IPS DF 6.9 (cell line): ENCODE measurements around the gene NTM.

ENCODE experiments used
- DNase-seq: peaks from one replicate; pipeline ENCODE4 v3.0.0-alpha.2; 2013; ENCODE audit warnings: low read depth, low spot score
- H3K27ac ChIP-seq: one replicate; pipeline ENCODE4 v1.5.1; 2013; ENCODE audit warnings: low read length, control low read depth
- H3K27me3 ChIP-seq: 2 replicates; pipeline ENCODE4 v1.6.1; 2013; ENCODE audit warnings: mild to moderate bottlenecking, low read length; ENCODE audit not compliant: control insufficient read depth, insufficient read depth
- H3K36me3 ChIP-seq: 2 replicates; pipeline ENCODE4 v1.6.1; 2013; ENCODE audit warnings: low read length; ENCODE audit not compliant: control insufficient read depth, insufficient read depth
- H3K4me1 ChIP-seq: 2 replicates; pipeline ENCODE4 v1.6.1; 2013; ENCODE audit warnings: low read length; ENCODE audit not compliant: control insufficient read depth, insufficient read depth
- H3K4me3 ChIP-seq: 2 replicates; pipeline ENCODE4 v1.5.1; 2013; ENCODE audit warnings: mild to moderate bottlenecking, low read length
- H3K9me3 ChIP-seq: 2 replicates; pipeline ENCODE4 v1.6.1; 2013; ENCODE audit warnings: low read length, inconsistent platforms; ENCODE audit not compliant: control insufficient read depth, insufficient read depth
- WGBS: extraction: QIAGEN DNeasy Blood & Tissue Kit; methylation state at CpG from one replicate; pipeline ENCODE4 v1.1.7; 2013; ENCODE audit warnings: mixed read lengths, missing lambda C conversion rate; ENCODE audit not compliant: insufficient read length, insufficient coverage; 5-methylcytosine and 5-hydroxymethylcytosine counted together

The NTM gene

DNA sequence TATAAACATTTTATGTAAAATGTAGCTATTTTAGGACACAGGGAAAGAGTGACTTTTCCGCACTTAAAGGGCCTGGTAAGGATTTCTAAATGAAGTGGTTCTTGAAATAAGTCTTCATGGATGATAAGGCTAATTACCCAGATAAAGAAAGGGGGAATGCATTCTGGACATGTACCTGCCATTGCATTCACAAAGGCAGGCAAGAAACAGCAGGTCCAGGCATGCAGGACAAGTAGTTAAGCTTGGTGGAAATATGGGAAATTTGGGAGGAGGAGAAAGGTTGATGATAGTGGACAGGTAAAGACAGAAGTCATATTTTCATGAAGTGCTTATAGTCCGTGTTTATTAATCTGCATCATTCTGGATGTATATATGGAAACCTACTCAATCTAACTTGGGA lies 621.2 kb downstream of the NTM start:
- H3K36me3 ChIP-seq: no peaks in the 10 kb centered on the region
- no peak overlapping the region for H3K4me3 ChIP-seq
- no peak for DNase-seq
- H3K4me1 ChIP-seq: no peaks in the 10 kb centered on the region
- no peaks in the 10 kb centered on the region for H3K27me3 ChIP-seq
- WGBS: no CpG with 5 or more reads among the region's 2 CpGs
- no peak overlapping the region for H3K27ac ChIP-seq
- no peaks in the 10 kb centered on the region; the same call in 1 of the 2 replicates for H3K9me3 ChIP-seq

DNA sequence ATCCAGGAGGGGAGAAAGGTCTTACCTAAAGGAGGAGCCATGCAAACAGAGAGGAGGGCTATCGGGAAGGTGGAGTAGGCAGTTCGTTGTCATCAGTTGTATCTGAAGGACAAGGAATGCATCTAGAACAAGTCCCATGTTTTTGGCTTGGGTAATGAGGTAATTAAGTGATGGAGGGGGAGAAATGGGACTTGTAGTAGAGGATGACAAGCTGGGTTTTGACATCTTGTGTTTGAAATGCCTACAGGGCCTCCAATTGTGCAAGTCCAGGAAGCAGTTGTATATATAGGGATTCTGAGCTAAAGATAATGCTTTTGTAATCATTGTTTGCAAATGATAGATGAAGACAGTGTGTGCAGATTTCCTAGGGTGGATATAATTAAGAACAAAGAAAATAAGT lies 622.8 kb downstream of the NTM start:
- no peaks in the 10 kb centered on the region; the same call in 1 of the 2 replicates for H3K9me3 ChIP-seq
- no peaks in the 10 kb centered on the region for H3K27me3 ChIP-seq
- WGBS: no CpG with 5 or more reads among the region's 2 CpGs
- no peak for DNase-seq
- no peaks in the 10 kb centered on the region for H3K4me1 ChIP-seq
- H3K27ac ChIP-seq: no peak overlapping the region
- no peak overlapping the region for H3K4me3 ChIP-seq
- H3K36me3 ChIP-seq: no peaks in the 10 kb centered on the region

DNA sequence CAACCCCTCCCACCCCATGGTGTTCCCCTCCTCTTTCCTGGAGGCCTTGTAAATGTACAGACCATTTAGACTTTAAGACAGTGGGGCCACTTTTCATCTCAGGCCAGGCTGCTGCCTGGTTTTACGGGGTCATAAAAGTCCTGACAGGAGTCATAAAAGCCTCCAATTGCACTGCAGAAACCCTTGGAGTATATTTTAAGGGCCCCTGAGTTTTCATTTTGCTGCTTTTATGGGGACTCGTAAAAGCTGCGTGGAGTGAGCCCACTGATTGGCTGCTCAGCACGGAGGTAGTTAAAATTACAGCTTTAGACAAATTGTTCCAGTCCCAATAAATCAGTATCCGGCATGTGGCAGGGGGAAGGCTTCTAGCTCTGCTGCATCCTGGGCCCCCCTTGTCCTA lies 627.6 kb downstream of the NTM start:
- WGBS: no CpG with 5 or more reads among the region's 5 CpGs
- no peaks in the 10 kb centered on the region for H3K27me3 ChIP-seq
- H3K4me3 ChIP-seq: no peak overlapping the region
- no peaks in the 10 kb centered on the region; the same call in 1 of the 2 replicates for H3K9me3 ChIP-seq
- H3K27ac ChIP-seq: no peak overlapping the region
- DNase-seq: no peak
- no peaks in the 10 kb centered on the region for H3K36me3 ChIP-seq
- H3K4me1 ChIP-seq: no peaks in the 10 kb centered on the region

DNA sequence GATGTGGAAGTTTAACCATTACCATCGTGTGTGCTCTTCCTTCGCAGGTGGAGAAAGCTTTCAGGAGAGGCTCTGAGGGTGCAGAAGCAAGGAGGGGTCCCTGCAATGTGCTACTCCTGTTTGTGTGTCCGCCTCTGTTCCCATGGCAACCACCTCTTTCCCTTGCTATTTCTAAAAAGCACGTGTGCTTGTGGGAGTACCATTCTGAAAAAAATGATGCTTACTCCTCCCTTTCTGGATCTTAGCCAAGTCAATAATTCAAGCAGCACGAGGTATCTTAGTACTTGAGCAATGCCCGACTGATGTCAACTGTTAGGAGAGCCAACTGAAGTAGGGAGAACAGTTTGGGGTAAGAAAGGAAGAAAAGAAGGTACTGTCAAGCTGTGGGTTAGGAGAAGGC lies 628.7 kb downstream of the NTM start:
- Histone ChIP-seq H3K27me3 (no peaks in the 10 kb centered on the region), H3K9me3 (no peaks in the 10 kb centered on the region; the same call in 1 of the 2 replicates), H3K27ac (no peak overlapping the region), H3K4me1 (no peaks in the 10 kb centered on the region), H3K36me3 (no peaks in the 10 kb centered on the region), H3K4me3 (no peak overlapping the region)
- no CpG with 5 or more reads among the region's 6 CpGs for WGBS
- no peak for DNase-seq

DNA sequence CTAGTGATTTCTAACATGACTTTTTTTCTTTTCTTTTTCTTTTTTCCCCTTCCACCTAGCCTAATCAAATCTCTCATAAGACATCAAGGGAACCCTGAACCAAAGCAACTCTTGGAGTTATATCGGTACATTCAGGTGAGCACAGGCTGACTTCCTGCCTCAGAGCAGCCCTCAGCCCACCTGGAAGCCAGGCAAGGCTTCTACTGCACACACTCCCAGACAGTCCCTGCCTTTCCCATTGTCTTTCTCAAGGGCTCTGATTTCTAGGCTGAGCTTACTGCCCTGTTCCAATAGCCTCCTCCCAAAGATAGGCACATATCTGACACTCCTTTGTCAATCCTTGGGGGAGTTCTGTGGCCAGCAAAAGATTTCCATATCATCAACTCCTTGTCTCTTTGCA lies 629.5 kb downstream of the NTM start:
- Histone ChIP-seq H3K27ac (no peak overlapping the region), H3K4me1 (no peaks in the 10 kb centered on the region), H3K36me3 (no peaks in the 10 kb centered on the region), H3K9me3 (no peaks in the 10 kb centered on the region; the same call in 1 of the 2 replicates), H3K27me3 (no peaks in the 10 kb centered on the region), H3K4me3 (no peak overlapping the region)
- no CpG with 5 or more reads among the region's 1 CpG for WGBS
- DNase-seq: no peak

DNA sequence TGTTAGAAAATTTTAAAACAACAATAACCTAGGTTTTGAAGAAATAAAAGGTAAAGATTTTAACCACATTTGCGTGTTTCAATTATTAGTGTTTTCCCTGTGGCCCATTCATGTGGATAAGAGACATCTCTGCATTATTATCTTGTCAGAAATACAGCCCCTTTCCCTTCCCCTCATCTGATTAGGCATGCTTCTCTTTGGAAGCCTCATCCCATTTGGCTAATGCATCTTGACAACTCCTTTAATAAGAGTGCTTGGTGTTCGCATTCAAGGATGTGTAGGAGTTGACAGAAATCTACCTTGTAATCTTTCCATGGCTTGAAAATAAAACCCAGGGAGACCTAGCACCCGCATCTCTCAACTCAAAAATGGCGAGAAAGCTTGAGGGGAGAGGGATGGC lies 635.5 kb downstream of the NTM start:
- no peak overlapping the region for H3K4me3 ChIP-seq
- no peaks in the 10 kb centered on the region for H3K4me1 ChIP-seq
- WGBS: no CpG with 5 or more reads among the region's 4 CpGs
- no peak for DNase-seq
- no peak overlapping the region for H3K27ac ChIP-seq
- H3K27me3 ChIP-seq: peaks cover 1% of the 10 kb centered on the region; the same call in 1 of the 2 replicates
- no peaks in the 10 kb centered on the region for H3K9me3 ChIP-seq
- no peaks in the 10 kb centered on the region for H3K36me3 ChIP-seq

DNA sequence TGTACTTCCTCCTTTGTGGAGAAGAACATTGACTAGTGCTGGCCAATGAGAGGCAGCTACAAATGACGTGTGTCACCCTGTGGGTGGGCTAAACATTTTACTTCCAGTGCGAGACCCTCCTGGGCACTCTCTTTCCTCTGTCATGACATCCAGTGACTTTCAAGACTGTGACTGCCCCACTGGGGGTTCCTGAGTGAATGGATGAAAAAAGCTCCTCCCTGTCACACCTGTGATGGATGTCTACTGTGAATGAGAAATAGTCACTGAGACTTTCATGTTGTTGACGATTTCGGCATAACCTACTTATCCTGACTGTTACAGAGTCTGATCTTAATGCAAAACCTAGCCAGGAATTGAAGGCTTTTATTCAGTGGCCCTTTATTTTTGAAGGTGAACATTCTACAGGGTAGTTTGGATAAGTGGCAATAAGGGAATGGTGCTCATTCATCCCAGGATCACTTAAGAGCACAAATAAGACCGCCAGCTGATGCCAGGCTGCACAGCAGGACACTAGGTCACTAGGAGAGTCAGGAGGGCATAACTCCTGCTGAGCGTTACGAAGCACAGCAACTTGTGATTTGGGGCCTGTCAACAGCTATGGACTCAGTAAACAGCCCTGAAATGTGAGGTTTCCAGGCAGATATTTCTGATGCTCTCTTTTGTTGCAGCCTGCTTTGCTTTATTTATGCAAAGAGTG lies 636.6 kb downstream of the NTM start:
- Histone ChIP-seq H3K4me3 (no peak overlapping the region), H3K4me1 (no peaks in the 10 kb centered on the region), H3K27ac (no peak overlapping the region), H3K9me3 (no peaks in the 10 kb centered on the region), H3K36me3 (no peaks in the 10 kb centered on the region), H3K27me3 (peaks cover 1% of the 10 kb centered on the region; the same call in 1 of the 2 replicates)
- WGBS: no CpG with 5 or more reads among the region's 7 CpGs
- DNase-seq: no peak

DNA sequence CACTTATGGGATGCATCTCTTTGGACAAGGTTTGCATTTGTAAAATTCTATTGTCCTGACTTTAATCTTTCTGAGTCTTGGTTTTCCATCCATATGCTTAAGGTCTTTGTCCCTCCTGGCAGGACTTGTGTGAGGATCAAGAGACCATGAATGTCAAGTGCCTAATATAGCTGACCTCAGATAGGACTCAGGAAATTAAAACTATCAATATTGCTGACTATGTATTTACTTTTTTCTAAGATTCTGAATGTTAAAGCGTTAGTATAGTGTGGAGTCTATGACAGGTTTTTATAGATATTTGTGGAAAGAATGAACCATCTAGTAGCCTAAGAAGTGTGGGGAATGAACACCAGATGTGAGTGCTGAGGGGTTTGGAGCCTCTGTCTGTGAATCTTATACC lies 637.8 kb downstream of the NTM start:
- no peak for DNase-seq
- H3K4me3 ChIP-seq: no peak overlapping the region
- 100% methylated on average over 1 of the region's 1 CpG for WGBS
- no peak overlapping the region for H3K27ac ChIP-seq
- H3K4me1 ChIP-seq: no peaks in the 10 kb centered on the region
- peaks cover 1% of the 10 kb centered on the region; the same call in 1 of the 2 replicates for H3K27me3 ChIP-seq
- H3K36me3 ChIP-seq: no peaks in the 10 kb centered on the region
- no peaks in the 10 kb centered on the region for H3K9me3 ChIP-seq

DNA sequence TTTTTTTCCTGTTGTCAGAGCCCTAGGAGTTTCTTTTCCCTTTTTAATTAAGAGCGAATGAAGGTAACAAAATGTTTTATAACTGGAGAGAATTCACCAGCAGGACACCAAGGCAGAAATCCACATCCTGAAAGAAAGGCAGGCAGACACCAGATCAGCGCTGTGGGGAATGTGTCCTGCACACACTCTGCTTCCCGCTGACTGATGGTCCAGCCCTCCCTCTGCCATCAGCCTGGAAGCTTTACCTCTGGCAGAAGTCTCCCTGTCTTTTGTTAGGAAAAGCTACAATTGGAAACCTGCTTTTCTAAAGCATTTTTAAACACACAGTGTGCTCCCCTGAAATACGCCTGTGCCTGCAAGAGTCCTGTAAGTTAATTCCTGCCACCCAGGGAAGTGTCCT lies 638.5 kb downstream of the NTM start:
- Histone ChIP-seq H3K36me3 (no peaks in the 10 kb centered on the region), H3K27ac (no peak overlapping the region), H3K27me3 (peaks cover 1% of the 10 kb centered on the region; the same call in 1 of the 2 replicates), H3K9me3 (no peaks in the 10 kb centered on the region), H3K4me3 (no peak overlapping the region), H3K4me1 (no peaks in the 10 kb centered on the region)
- no peak for DNase-seq
- no CpG with 5 or more reads among the region's 4 CpGs for WGBS

DNA sequence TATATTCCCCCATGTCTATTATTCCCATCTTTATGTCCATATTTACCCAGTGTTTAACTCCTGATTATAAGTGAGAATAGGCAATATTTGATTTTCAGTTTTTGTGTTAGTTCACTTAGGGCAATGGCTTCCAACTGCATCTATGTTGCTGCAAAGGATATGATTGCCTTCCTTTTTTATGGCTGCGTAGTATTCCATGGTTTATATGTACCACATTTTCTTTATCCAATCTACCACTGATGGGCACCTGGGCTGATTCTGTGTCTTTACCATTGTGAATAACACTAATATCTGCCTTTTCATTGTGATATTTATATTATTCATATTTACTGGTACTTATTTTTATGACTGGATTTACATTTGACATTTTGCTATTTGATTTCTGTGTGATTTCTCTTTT lies 649.6 kb downstream of the NTM start:
- Histone ChIP-seq H3K27me3 (no peaks in the 10 kb centered on the region), H3K9me3 (no peaks in the 10 kb centered on the region), H3K4me1 (0 out of 2 replicates have a peak, but pooled peaks cover 2% of the 10 kb centered on the region), H3K4me3 (no peak overlapping the region), H3K27ac (no peak overlapping the region), H3K36me3 (no peaks in the 10 kb centered on the region)
- WGBS: no CpG with 5 or more reads among the region's 1 CpG
- no peak for DNase-seq

DNA sequence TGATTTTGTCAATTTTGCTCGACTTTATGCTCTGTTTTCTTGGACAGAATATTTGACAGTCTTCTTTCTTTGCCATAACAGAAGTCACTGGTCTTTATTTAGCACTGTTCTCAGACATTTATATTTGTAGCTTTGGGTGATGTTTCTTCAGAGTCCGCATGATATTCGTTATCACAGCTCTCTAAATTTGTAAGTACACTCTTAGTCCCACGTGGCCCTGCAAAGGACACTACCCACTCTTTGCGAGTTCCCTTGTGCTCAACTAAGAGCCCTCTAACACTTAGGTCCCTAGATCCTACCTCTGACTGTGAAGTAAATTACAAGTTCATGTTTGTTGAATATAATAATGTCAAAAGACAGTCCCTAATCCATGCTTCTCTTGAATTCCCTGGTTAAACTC lies 651.9 kb downstream of the NTM start:
- 0 out of 2 replicates have a peak, but pooled peaks cover 2% of the 10 kb centered on the region for H3K4me1 ChIP-seq
- no peaks in the 10 kb centered on the region for H3K36me3 ChIP-seq
- no peaks in the 10 kb centered on the region for H3K27me3 ChIP-seq
- no CpG with 5 or more reads among the region's 5 CpGs for WGBS
- H3K27ac ChIP-seq: no peak overlapping the region
- H3K9me3 ChIP-seq: no peaks in the 10 kb centered on the region
- no peak for DNase-seq
- H3K4me3 ChIP-seq: no peak overlapping the region
